Prostate gland (tissue), 2 donors: ENCODE measurements around the gene KYAT1. TPM values are rescaled to one million over a fixed set of nuclear protein-coding genes. Genes with fewer than 3 reads are reported as not detected.
A peak's percentile ranks its signal among the peaks of the same experiment; 100 is the strongest.

ENCODE experiments used
- DNase-seq: peaks from one replicate; pipeline ENCODE4 v3.0.0-alpha.2; 2019; ENCODE audit warnings: low spot score
- H3K27ac ChIP-seq, 2 donors: fragments of 200-600 bp; sonication (generic); 2 replicates each; pipeline ENCODE4 v1.5.1; 2017 to 2019
- H3K27me3 ChIP-seq: fragments of 200-600 bp; sonication (generic); replicated peaks from 2 replicates; pipeline ENCODE4 v1.5.1; 2019; ENCODE audit not compliant: insufficient read depth
- H3K36me3 ChIP-seq, 2 donors: fragments of 200-600 bp; sonication (generic); 1 replicate in 1 of 2; 2 replicates in 1 of 2; pipeline versions ENCODE4 v1.5.1 to v1.8.1; 2017 to 2019
- H3K4me1 ChIP-seq: fragments of 200-600 bp; sonication (generic); replicated peaks from 2 replicates; pipeline ENCODE4 v1.5.1; 2019
- H3K4me3 ChIP-seq, 2 donors: fragments of 200-600 bp; sonication (generic); 2 replicates each; pipeline ENCODE4 v1.5.1; 2017 to 2019
- H3K9me3 ChIP-seq: fragments of 200-600 bp; sonication (generic); 2 replicates; pipeline ENCODE4 v1.5.1; 2017
- CTCF ChIP-seq, 4 experiments: fragments of 200-600 bp in 2 of 4; fragments of 450-650 bp in 2 of 4; sonication (generic) in 2 of 4; IDR thresholded peaks; 1 replicate in 3 of 4; 2 replicates in 1 of 4; pipeline ENCODE4 v1.5.1; 2016 to 2019; ENCODE audit warnings: antibody characterized with exemption in 4 of 4, mild to moderate bottlenecking in 2 of 4, moderate library complexity in 2 of 4
- POLR2A ChIP-seq: fragments of 450-650 bp; IDR thresholded peaks from one replicate; pipeline ENCODE4 v1.6.1; 2016; ENCODE audit warnings: antibody characterized with exemption, mild to moderate bottlenecking
- POLR2AphosphoS5 ChIP-seq: sonication (generic); formaldehyde crosslinking; IDR thresholded peaks from one replicate; pipeline ENCODE4 v1.6.1; 2017; ENCODE audit warnings: antibody characterized with exemption
- WGBS: methylation state at CpG from one replicate; pipeline ENCODE4 v1.1.5; 2018; 5-methylcytosine and 5-hydroxymethylcytosine counted together
- intact Hi-C: fragments of 100-400 bp; cut with DNase I; formaldehyde crosslinking; loops from one replicate; pipeline ENCODE4 v1.14.2; 2022
- total RNA-seq, 2 donors: library from RNA; depleted of rRNA; stranded (reverse); fragments of >200 nt; gene quantifications; one replicate each; pipeline ENCODE4 v1.1.0, GENCODE V29; 2016

Gene KYAT1
- total RNA-seq, 2 donors from 2014 or later, result 13.1 to 24.1 TPM

- WGBS, result 55% methylated on average over 8 of the region's 8 CpGs
- H3K27ac ChIP-seq, result peak overlapping the region; percentile 89 to 92
- H3K4me1 ChIP-seq, result peaks cover 19% of the 10 kb centered on the region
- no peaks in the 10 kb centered on the region for H3K9me3 ChIP-seq
- H3K4me3 ChIP-seq, result no peak overlapping the region
- no peaks in the 10 kb centered on the region for H3K27me3 ChIP-seq
- no peak for DNase-seq
- intact Hi-C loops, result no loop called here
- H3K36me3 ChIP-seq, result no peaks in the 10 kb centered on the region
- no peak for TF ChIP-seq POLR2A
- no peak for TF ChIP-seq POLR2AphosphoS5
- TF ChIP-seq CTCF (IDR thresholded peaks at IDR 0.05), result no peak
These were observed 11.6 kb upstream of the KYAT1 start for GRCh38 chr9:128893354-128893753.

- peak; percentile 88 for DNase-seq
- no peaks in the 10 kb centered on the region for H3K27me3 ChIP-seq
- intact Hi-C loops, result no loop called here
- WGBS, result 16% methylated on average over 6 of the region's 17 CpGs
- no peaks in the 10 kb centered on the region for H3K9me3 ChIP-seq
- peak overlapping the region in 1 of 2 donors; percentile 4 for H3K4me3 ChIP-seq
- peak overlapping the region; percentile 89 to 92 for H3K27ac ChIP-seq
- peaks cover 25% of the 10 kb centered on the region for H3K4me1 ChIP-seq
- peak; percentile 69 for TF ChIP-seq POLR2A
- no peak for TF ChIP-seq CTCF (IDR thresholded peaks at IDR 0.05)
- peak; percentile 96 for TF ChIP-seq POLR2AphosphoS5
- no peaks in the 10 kb centered on the region for H3K36me3 ChIP-seq
These were observed 10.6 kb upstream of the KYAT1 start for GRCh38 chr9:128892221-128892921.

- Histone ChIP-seq H3K9me3 (no peaks in the 10 kb centered on the region), H3K4me3 (no peak overlapping the region), H3K36me3 (no peaks in the 10 kb centered on the region), H3K4me1 (peaks cover 25% of the 10 kb centered on the region), H3K27me3 (no peaks in the 10 kb centered on the region), H3K27ac (peak overlapping the region; percentile 89 to 92)
- WGBS, result 74% methylated on average over 15 of the region's 15 CpGs
- DNase-seq, result no peak
- intact Hi-C loops, result no loop called here
- TF ChIP-seq CTCF (IDR thresholded peaks at IDR 0.05) (no peak), POLR2AphosphoS5 (no peak), POLR2A (no peak)
These were observed 9.8 kb upstream of the KYAT1 start for GRCh38 chr9:128891321-128892220.

- 21% methylated on average over 9 of the region's 9 CpGs for WGBS
- no peak overlapping the region for H3K4me3 ChIP-seq
- peak; percentile 55 for TF ChIP-seq POLR2AphosphoS5
- TF ChIP-seq CTCF (IDR thresholded peaks at IDR 0.05), result no peak
- TF ChIP-seq POLR2A, result no peak
- H3K36me3 ChIP-seq, result no peaks in the 10 kb centered on the region
- peak overlapping the region; percentile 54 to 67 for H3K27ac ChIP-seq
- peak; percentile 49 for DNase-seq
- intact Hi-C loops, result no loop called here
- H3K9me3 ChIP-seq, result no peaks in the 10 kb centered on the region
- no peaks in the 10 kb centered on the region for H3K27me3 ChIP-seq
- peaks cover 37% of the 10 kb centered on the region for H3K4me1 ChIP-seq
These were observed 6.2 kb upstream of the KYAT1 start for GRCh38 chr9:128887914-128888350.
